ENCODE results near the gene COL9A2. TPM values are rescaled to one million over a fixed set of nuclear protein-coding genes. Genes with fewer than 3 reads are reported as not detected.

Gene COL9A2
- total and polyA plus RNA-seq, 5 experiments from 2014 or later, result 0.73 to 6.3 (median 0.83) TPM

DNA sequence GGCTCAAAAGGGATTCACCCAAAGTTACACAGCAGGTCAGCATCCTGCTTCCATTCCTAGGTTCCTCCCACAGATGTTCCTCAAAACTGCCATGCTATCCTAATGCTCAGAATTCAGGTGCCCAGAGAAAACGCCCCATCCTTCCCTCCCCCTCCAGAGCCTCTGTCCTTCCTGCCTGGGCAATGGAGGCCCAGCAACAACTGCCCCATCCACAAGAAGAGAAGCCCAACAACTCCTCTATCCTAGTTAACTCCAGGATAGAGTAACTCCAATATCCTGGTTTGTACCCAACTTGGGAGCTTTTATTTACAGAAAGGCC is 16.9 kb downstream of the COL9A2 start:
- POLR2A ChIA-PET, result interaction anchor here (0.6 kb wide), 1 partner anchor 10 kb away, joined by 3 read pairs; no protein-coding TSS in a partner anchor
- Mint-ChIP-seq H3K4me3 (no peak overlapping the region), H3K9me3 (no peaks in the 10 kb centered on the region), H3K36me3 (peaks cover 0 to 2% (median 0%) of the 10 kb centered on the region in 3 donors), H3K27ac (peak overlapping the region in 2 of 10 donors; percentile 11 to 41), H3K4me1 (no peaks in the 10 kb centered on the region), H3K27me3 (no peaks in the 10 kb centered on the region)
- no peak for ATAC-seq
- DNase-seq, result no peak

DNA sequence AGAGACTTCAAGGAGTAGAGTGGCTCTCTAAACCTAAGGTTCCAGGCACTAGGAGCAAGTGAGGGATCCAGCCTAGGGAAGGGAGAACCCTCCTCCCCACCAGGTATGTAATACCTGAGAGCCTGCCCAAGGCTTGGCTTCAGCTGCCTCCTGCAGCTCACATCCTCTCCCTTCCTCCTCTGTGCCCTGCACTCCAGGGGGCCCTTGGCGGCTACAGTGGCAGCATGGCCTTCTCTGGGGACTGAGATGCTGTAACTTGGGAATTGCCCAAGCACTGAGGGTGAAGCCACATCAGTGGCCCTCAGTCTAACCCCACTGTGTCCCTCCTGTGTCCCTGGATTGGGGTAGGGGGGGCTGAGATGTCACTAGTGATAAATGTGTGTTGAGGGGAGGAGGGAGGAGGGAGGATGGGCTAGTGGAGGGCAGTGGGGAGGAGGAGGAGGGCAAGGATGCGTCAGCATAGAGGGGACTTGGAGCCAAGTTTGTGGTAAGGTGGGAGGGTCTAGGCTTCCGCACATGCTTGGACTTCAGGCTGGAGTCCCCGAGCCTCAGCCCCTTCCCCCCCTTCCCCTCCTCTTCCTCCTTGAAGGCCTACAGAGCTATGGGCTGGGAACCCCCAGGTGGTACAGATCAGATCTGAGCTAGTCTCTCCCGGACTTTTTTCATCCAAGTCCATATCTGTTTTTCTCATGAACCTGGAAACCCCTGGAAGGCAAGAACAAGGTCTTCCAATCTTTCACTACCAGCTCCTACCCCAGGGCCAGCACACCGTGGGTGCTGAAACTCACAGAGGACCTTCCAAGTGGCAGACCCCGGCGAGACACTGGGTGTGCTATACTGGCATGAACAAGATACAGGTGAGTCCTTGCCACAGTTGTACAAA is 17.5 kb downstream of the COL9A2 start:
- POLR2A ChIA-PET, result no interaction called here
- no peaks in the 10 kb centered on the region for H3K9me3 Mint-ChIP-seq
- no peak for DNase-seq
- H3K4me1 Mint-ChIP-seq, result no peaks in the 10 kb centered on the region
- ATAC-seq, result no peak
- peak overlapping the region in 1 of 10 donors; percentile 15 for H3K27ac Mint-ChIP-seq
- H3K36me3 Mint-ChIP-seq, result peaks cover 0 to 5% (median 0%) of the 10 kb centered on the region in 3 donors
- no peaks in the 10 kb centered on the region for H3K27me3 Mint-ChIP-seq
- no peak overlapping the region for H3K4me3 Mint-ChIP-seq

DNA sequence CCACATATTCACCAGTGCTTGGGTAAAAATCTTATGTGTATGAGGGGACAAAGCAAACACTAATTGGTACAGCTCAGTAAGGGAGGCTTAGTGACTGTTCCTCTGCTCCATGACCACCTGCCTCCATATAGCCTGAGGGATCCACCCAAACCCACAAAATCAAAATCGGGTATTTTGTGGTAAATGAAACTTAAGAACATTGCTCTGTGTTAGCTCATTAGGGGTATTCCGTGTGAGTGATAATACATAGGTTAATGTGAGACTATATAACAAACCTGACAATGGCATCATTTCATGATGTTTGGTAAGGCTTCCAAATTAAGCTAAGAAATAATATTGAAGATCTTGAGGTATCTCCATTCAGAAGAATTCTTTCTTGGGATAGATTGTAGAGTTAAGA is 25.8 kb downstream of the COL9A2 start:
- POLR2A ChIA-PET, result interaction anchor here (0.9 kb wide), 1 partner anchor 24 kb away, joined by 3 read pairs; no protein-coding TSS in a partner anchor
- Mint-ChIP-seq H3K27ac (peak overlapping the region in 4 of 10 donors; percentile 23 to 69 (median 43)), H3K4me1 (peaks cover 0 to 9% (median 5%) of the 10 kb centered on the region in 4 donors), H3K27me3 (no peaks in the 10 kb centered on the region), H3K4me3 (no peak overlapping the region), H3K9me3 (no peaks in the 10 kb centered on the region), H3K36me3 (peaks cover 0 to 75% (median 26%) of the 10 kb centered on the region in 3 donors)
- DNase-seq (no peak), ATAC-seq (no peak)

DNA sequence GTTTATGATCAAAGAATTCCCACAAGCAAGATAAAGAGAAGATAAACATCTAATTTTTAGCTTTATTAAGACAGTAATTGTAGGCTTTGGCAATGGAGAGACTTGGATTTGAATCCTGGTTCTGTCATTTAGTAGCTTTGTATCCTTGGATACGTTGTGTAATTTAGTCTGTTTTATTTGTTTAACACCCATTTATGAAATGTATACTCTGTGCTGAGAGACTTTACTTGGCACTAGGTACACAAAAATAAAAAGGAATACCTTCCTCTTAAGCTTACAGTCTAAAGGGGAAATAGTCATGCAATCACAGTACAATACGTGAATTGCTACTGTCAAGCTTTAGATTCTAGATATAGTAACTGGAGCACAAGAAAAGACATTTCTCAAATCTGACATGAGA is 35.2 kb downstream of the COL9A2 start:
- no peaks in the 10 kb centered on the region for H3K27me3 Mint-ChIP-seq
- ATAC-seq (no peak), DNase-seq (no peak)
- no peaks in the 10 kb centered on the region for H3K9me3 Mint-ChIP-seq
- H3K27ac Mint-ChIP-seq, result peak overlapping the region in 3 of 10 donors; percentile 29 to 76 (median 40)
- POLR2A ChIA-PET, result no interaction called here
- no peak overlapping the region for H3K4me3 Mint-ChIP-seq
- H3K4me1 Mint-ChIP-seq, result peaks cover 0 to 6% (median 4%) of the 10 kb centered on the region in 4 donors
- peaks cover 0 to 79% (median 14%) of the 10 kb centered on the region in 3 donors for H3K36me3 Mint-ChIP-seq

GRCh38 chr1:40276122-40276521 is 41.0 kb downstream of the COL9A2 start:
- Mint-ChIP-seq H3K27ac (peak overlapping the region in 6 of 10 donors; percentile 5 to 61 (median 32)), H3K36me3 (peaks cover 0 to 81% (median 20%) of the 10 kb centered on the region in 3 donors)
- POLR2A ChIA-PET, result interaction anchor here (0.8 kb wide), 1 partner anchor 74 kb away, joined by 5 read pairs; no protein-coding TSS in a partner anchor

GRCh38 chr1:40274331-40274730 is 42.8 kb downstream of the COL9A2 start:
- ATAC-seq, result no peak
- H3K27me3 Mint-ChIP-seq, result no peaks in the 10 kb centered on the region
- peaks cover 0 to 12% (median 3%) of the 10 kb centered on the region in 4 donors for H3K4me1 Mint-ChIP-seq
- no peak for DNase-seq
- H3K36me3 Mint-ChIP-seq, result peaks cover 0 to 83% (median 26%) of the 10 kb centered on the region in 3 donors
- POLR2A ChIA-PET, result no interaction called here
- no peak overlapping the region for H3K4me3 Mint-ChIP-seq
- H3K27ac Mint-ChIP-seq, result no peak overlapping the region
- no peaks in the 10 kb centered on the region for H3K9me3 Mint-ChIP-seq

More at GRCh38 chr1:40276122-40276521, 41.0 kb downstream of the COL9A2 start:
- Mint-ChIP-seq H3K4me3 (no peak overlapping the region), H3K9me3 (no peaks in the 10 kb centered on the region), H3K27me3 (no peaks in the 10 kb centered on the region), H3K4me1 (peaks cover 0 to 9% (median 4%) of the 10 kb centered on the region in 4 donors)
- no peak for ATAC-seq
- no peak for DNase-seq

DNA sequence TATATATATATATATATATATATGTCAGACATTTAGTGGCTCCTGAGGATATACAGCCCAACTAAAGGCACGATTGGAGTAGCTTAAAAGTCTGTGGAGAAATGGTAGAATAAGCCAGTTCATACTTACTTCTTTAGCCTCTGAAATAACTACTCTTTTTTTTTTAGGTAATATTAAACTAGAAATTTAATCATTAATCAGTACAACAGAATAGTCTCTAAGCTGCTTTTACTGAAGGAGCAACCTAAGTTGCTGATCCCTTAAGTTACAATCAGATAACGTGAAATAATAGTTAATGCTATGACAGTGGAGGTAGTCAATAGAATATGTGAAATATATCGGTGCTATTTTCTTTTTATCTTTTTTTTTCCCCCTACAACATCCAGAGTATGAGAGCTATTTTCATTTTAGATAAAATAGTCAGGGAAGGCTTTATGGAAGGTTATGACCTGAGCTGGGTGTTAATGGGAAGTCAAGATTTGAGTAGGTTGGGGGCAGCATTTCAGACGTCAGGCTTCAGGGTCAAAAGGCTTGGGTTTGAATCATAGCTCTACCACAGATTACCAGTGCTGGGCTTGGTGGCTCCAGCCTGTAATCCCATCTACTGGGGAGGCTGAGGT is 43.4 kb downstream of the COL9A2 start:
- no peak overlapping the region for H3K4me3 Mint-ChIP-seq
- peaks cover 0 to 12% (median 3%) of the 10 kb centered on the region in 4 donors for H3K4me1 Mint-ChIP-seq
- no peaks in the 10 kb centered on the region for H3K27me3 Mint-ChIP-seq
- no peak for DNase-seq
- no peak for ATAC-seq
- H3K36me3 Mint-ChIP-seq, result peaks cover 0 to 82% (median 26%) of the 10 kb centered on the region in 3 donors
- POLR2A ChIA-PET, result no interaction called here
- H3K27ac Mint-ChIP-seq, result peak overlapping the region in 1 of 10 donors; percentile 40
- H3K9me3 Mint-ChIP-seq, result no peaks in the 10 kb centered on the region

DNA sequence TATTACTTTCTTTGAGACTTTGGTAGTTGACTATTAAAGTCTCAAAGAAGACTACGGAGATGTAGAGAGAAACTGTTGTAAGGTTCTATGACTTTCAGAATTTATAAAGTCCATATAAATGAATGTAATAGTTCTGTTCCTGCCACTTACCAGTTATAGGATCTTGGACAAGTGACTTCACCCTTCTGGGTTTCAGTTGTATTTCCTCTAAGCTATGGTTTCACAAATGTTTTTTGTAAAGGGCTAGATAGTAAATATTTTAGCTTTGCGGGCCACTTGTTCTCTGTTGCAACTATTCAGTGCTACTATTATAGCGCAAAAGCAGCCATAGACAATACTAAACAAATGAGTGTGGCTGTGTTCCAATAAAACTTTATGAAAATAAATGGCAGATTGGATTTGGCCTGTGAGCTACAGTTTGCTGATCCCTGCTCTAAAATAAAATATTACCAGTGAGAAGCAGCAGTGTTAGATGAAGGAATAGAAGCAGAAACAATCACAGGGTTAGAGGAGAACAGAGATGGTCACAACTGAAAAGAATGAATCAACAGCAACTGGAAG is 44.4 kb downstream of the COL9A2 start:
- H3K27me3 Mint-ChIP-seq, result no peaks in the 10 kb centered on the region
- no peak overlapping the region for H3K4me3 Mint-ChIP-seq
- peak overlapping the region in 1 of 10 donors; percentile 11 for H3K27ac Mint-ChIP-seq
- POLR2A ChIA-PET, result no interaction called here
- no peaks in the 10 kb centered on the region for H3K9me3 Mint-ChIP-seq
- peaks cover 0 to 87% (median 31%) of the 10 kb centered on the region in 3 donors for H3K36me3 Mint-ChIP-seq
- H3K4me1 Mint-ChIP-seq, result peaks cover 0 to 12% (median 2%) of the 10 kb centered on the region in 4 donors
- ATAC-seq (no peak), DNase-seq (no peak)

DNA sequence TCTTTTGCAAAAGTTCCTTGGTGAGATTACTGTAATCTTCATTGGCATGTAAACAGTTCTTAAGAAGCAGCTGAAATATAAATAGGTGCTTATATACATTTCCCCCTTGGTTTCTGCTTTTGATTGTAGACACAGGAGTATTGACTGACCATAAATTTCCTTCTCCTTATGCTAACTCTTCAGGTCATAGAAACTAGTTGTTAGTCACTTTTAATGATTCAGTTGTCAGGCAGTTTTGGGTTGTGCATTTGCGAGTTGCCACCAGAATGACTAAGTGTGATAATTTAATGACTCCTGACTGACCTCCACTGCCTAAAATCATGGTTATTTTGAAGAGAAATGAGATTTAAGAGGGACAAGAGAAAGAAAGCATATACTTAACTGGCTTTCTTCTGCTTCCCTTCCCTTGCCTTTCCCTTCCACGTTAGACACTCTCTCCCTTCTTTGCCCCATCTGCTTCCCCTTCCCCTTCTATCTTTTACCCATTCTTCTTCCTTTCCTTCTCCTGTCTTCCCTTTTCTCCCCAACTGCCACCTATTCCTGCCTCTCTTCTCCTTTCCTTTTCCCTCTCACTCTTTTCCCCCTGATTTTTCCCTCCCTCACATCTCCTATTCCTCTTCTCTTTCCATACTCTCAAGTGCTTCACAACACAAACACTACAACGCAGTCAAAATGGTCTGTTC is 46.8 kb downstream of the COL9A2 start:
- DNase-seq (no peak), ATAC-seq (no peak)
- Mint-ChIP-seq H3K9me3 (no peaks in the 10 kb centered on the region), H3K36me3 (peaks cover 0 to 78% (median 30%) of the 10 kb centered on the region in 3 donors), H3K4me3 (no peak overlapping the region), H3K4me1 (peaks cover 0 to 9% (median 7%) of the 10 kb centered on the region in 4 donors), H3K27ac (peak overlapping the region in 5 of 10 donors; percentile 43 to 87 (median 67)), H3K27me3 (no peaks in the 10 kb centered on the region)
- POLR2A ChIA-PET, result no interaction called here

- Mint-ChIP-seq H3K4me1 (peaks cover 3 to 15% (median 8%) of the 10 kb centered on the region in 4 donors), H3K4me3 (no peak overlapping the region), H3K27me3 (no peaks in the 10 kb centered on the region), H3K27ac (no peak overlapping the region), H3K9me3 (no peaks in the 10 kb centered on the region), H3K36me3 (peaks cover 0 to 77% (median 27%) of the 10 kb centered on the region in 3 donors)
- ATAC-seq (no peak), DNase-seq (no peak)
- POLR2A ChIA-PET, result interaction anchor here (0.7 to 1.2 kb wide), 2 partner anchors 11 to 19 kb away, joined by 3 to 4 read pairs; no protein-coding TSS in a partner anchor
Observed at GRCh38 chr1:40268211-40268610, 48.9 kb downstream of the COL9A2 start.

- H3K27ac Mint-ChIP-seq, result peak overlapping the region in 1 of 10 donors; percentile 32
- peaks cover 2 to 77% (median 31%) of the 10 kb centered on the region in 3 donors for H3K36me3 Mint-ChIP-seq
- DNase-seq, result no peak
- no peaks in the 10 kb centered on the region for H3K27me3 Mint-ChIP-seq
- ATAC-seq, result no peak
- H3K4me1 Mint-ChIP-seq, result peaks cover 7 to 19% (median 11%) of the 10 kb centered on the region in 4 donors
- H3K9me3 Mint-ChIP-seq, result no peaks in the 10 kb centered on the region
- POLR2A ChIA-PET, result no interaction called here
- no peak overlapping the region for H3K4me3 Mint-ChIP-seq
Observed at GRCh38 chr1:40267767-40268187, 49.3 kb downstream of the COL9A2 start.

DNA sequence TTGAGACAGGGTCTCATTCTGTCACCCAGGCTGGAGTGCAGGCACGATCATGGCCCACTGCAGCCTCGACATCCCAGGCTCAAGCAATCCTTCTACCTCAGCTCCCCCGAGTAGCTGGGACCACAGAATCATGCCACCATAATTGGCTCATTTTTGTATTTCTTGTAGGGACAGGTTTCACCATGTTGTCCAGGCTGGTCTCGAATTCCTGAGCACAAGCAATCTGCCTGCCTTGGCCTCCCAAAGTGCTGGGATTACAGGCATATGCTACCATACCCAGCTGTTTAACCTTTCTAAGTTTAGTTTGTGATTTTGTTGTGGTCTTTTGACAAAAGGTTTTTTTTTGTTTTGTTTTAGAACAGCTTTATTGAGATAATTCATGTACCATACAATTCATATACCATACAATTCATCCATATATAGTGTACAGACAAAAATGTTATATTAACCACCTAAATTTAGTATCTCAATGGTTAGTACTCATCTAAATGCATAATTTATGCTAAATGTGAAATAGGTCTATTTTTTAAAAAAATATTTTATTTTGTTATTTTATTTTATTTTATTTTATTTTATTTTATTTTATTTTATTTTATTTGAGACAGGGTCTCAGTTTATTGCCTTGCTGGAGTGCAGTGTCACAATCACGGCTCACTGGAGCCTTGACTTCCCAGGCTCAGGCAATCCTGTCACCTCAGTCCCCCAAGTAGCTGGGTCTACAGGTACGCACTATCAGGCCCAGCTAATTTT is 50.1 kb downstream of the COL9A2 start:
- no peak for ATAC-seq
- no peak overlapping the region for H3K27ac Mint-ChIP-seq
- peaks cover 10 to 23% (median 17%) of the 10 kb centered on the region in 4 donors for H3K4me1 Mint-ChIP-seq
- no peaks in the 10 kb centered on the region for H3K27me3 Mint-ChIP-seq
- DNase-seq, result no peak
- H3K9me3 Mint-ChIP-seq, result no peaks in the 10 kb centered on the region
- H3K4me3 Mint-ChIP-seq, result no peak overlapping the region
- H3K36me3 Mint-ChIP-seq, result peaks cover 6 to 77% (median 35%) of the 10 kb centered on the region in 3 donors
- POLR2A ChIA-PET, result no interaction called here
